Rectal smooth muscle tissue (tissue), 1 donor: ENCODE results near the gene ZDHHC7.

Experiments used
- H3K27ac ChIP-seq: one replicate; pipeline ENCODE4 v1.7.0; 2013; ENCODE audit warnings: low read depth, low read length, inconsistent platforms
- H3K27me3 ChIP-seq: one replicate; pipeline ENCODE4 v1.7.0; 2013; ENCODE audit warnings: low read length; ENCODE audit not compliant: control insufficient read depth, insufficient read depth
- H3K36me3 ChIP-seq: one replicate; pipeline ENCODE4 v1.7.0; 2013; ENCODE audit warnings: low read length; ENCODE audit not compliant: control insufficient read depth, insufficient read depth
- H3K4me1 ChIP-seq: one replicate; pipeline ENCODE4 v1.7.0; 2013; ENCODE audit warnings: low read length; ENCODE audit not compliant: control insufficient read depth, insufficient read depth
- H3K4me3 ChIP-seq: one replicate; pipeline ENCODE4 v1.7.0; 2013; ENCODE audit warnings: low read length
- H3K9ac ChIP-seq: one replicate; pipeline ENCODE4 v1.7.0; 2013; ENCODE audit warnings: low read length

ZDHHC7 gene

GRCh38 chr16:84976644-84977400 is 34.5 kb downstream of the ZDHHC7 start:
- Histone ChIP-seq H3K4me1 (peaks cover 19% of the 10 kb centered on the region), H3K36me3 (peaks cover 32% of the 10 kb centered on the region), H3K9ac (no peak overlapping the region), H3K27ac (peak overlapping the region; percentile 81), H3K27me3 (no peaks in the 10 kb centered on the region), H3K4me3 (no peak overlapping the region)

- Histone ChIP-seq H3K4me1 (peaks cover 19% of the 10 kb centered on the region), H3K36me3 (peaks cover 25% of the 10 kb centered on the region), H3K4me3 (no peak overlapping the region), H3K27me3 (no peaks in the 10 kb centered on the region), H3K27ac (peak overlapping the region; percentile 81), H3K9ac (no peak overlapping the region)
Observed at GRCh38 chr16:84975522-84975921, 35.8 kb downstream of the ZDHHC7 start.

GRCh38 chr16:84975066-84975465 is 36.3 kb downstream of the ZDHHC7 start:
- Histone ChIP-seq H3K9ac (no peak overlapping the region), H3K36me3 (peaks cover 25% of the 10 kb centered on the region), H3K27ac (no peak overlapping the region), H3K4me1 (peaks cover 19% of the 10 kb centered on the region), H3K4me3 (no peak overlapping the region), H3K27me3 (no peaks in the 10 kb centered on the region)

- H3K4me3 ChIP-seq: no peak overlapping the region
- peaks cover 25% of the 10 kb centered on the region for H3K36me3 ChIP-seq
- H3K27me3 ChIP-seq: no peaks in the 10 kb centered on the region
- no peak overlapping the region for H3K27ac ChIP-seq
- H3K9ac ChIP-seq: no peak overlapping the region
- peaks cover 19% of the 10 kb centered on the region for H3K4me1 ChIP-seq
Observed at GRCh38 chr16:84973776-84974523, 37.4 kb downstream of the ZDHHC7 start.

- H3K4me3 ChIP-seq: no peak overlapping the region
- no peak overlapping the region for H3K9ac ChIP-seq
- H3K27ac ChIP-seq: peak overlapping the region; percentile 38
- H3K4me1 ChIP-seq: peaks cover 19% of the 10 kb centered on the region
- no peaks in the 10 kb centered on the region for H3K27me3 ChIP-seq
- H3K36me3 ChIP-seq: peaks cover 25% of the 10 kb centered on the region
Observed at GRCh38 chr16:84973236-84973635, 38.1 kb downstream of the ZDHHC7 start.

- Histone ChIP-seq H3K4me3 (no peak overlapping the region), H3K9ac (no peak overlapping the region), H3K36me3 (peaks cover 9% of the 10 kb centered on the region), H3K27ac (no peak overlapping the region), H3K4me1 (peaks cover 8% of the 10 kb centered on the region), H3K27me3 (no peaks in the 10 kb centered on the region)
Observed at GRCh38 chr16:84970447-84971127, 40.7 kb downstream of the ZDHHC7 start.

- no peak overlapping the region for H3K9ac ChIP-seq
- H3K27me3 ChIP-seq: no peaks in the 10 kb centered on the region
- no peak overlapping the region for H3K4me3 ChIP-seq
- H3K36me3 ChIP-seq: no peaks in the 10 kb centered on the region
- no peak overlapping the region for H3K27ac ChIP-seq
- peaks cover 7% of the 10 kb centered on the region for H3K4me1 ChIP-seq
Observed at GRCh38 chr16:84967828-84968227, 43.5 kb downstream of the ZDHHC7 start.

- Histone ChIP-seq H3K36me3 (no peaks in the 10 kb centered on the region), H3K4me1 (no peaks in the 10 kb centered on the region), H3K27me3 (no peaks in the 10 kb centered on the region), H3K4me3 (no peak overlapping the region), H3K27ac (no peak overlapping the region), H3K9ac (no peak overlapping the region)
Observed at GRCh38 chr16:84965428-84966415, 45.6 kb downstream of the ZDHHC7 start.

- Histone ChIP-seq H3K27me3 (no peaks in the 10 kb centered on the region), H3K4me3 (no peak overlapping the region), H3K36me3 (no peaks in the 10 kb centered on the region), H3K4me1 (no peaks in the 10 kb centered on the region), H3K27ac (no peak overlapping the region), H3K9ac (no peak overlapping the region)
Observed at GRCh38 chr16:84964386-84965128, 46.8 kb downstream of the ZDHHC7 start.

- Histone ChIP-seq H3K9ac (no peak overlapping the region), H3K27me3 (no peaks in the 10 kb centered on the region), H3K4me3 (no peak overlapping the region), H3K4me1 (no peaks in the 10 kb centered on the region), H3K27ac (no peak overlapping the region), H3K36me3 (no peaks in the 10 kb centered on the region)
Observed at GRCh38 chr16:84963066-84963465, 48.3 kb downstream of the ZDHHC7 start.

GRCh38 chr16:84960942-84961341 is 50.4 kb downstream of the ZDHHC7 start:
- no peaks in the 10 kb centered on the region for H3K4me1 ChIP-seq
- H3K9ac ChIP-seq: no peak overlapping the region
- no peaks in the 10 kb centered on the region for H3K36me3 ChIP-seq
- no peaks in the 10 kb centered on the region for H3K27me3 ChIP-seq
- no peak overlapping the region for H3K27ac ChIP-seq
- no peak overlapping the region for H3K4me3 ChIP-seq
